Dermis microvascular lymphatic vessel endothelial cell (primary cell): ENCODE data around the gene MAP1LC3B. TPM values are rescaled to one million over a fixed set of nuclear protein-coding genes. Genes with fewer than 3 reads are reported as not detected.
"Not testable (repeated sequence)": the region's sequence is repeated elsewhere in the genome, so short reads cannot be mapped to it uniquely, and the experiment has no call there.

Experiments
- DNase-seq, 2 donors: peaks; one replicate each; pipeline versions ENCODE4 v3.0.0 to v3.0.0-alpha.2; 2010; ENCODE audit warnings: low read depth in 2 of 2
- total RNA-seq: library from RNA; depleted of rRNA; stranded (reverse); fragments of >200 nt; gene quantifications from 2 replicates; pipeline ENCODE4 v1.2.1, GENCODE V29; 2014

The MAP1LC3B gene
- total RNA-seq, 1 donor from 2014 or later: 20.9 TPM

DNA sequence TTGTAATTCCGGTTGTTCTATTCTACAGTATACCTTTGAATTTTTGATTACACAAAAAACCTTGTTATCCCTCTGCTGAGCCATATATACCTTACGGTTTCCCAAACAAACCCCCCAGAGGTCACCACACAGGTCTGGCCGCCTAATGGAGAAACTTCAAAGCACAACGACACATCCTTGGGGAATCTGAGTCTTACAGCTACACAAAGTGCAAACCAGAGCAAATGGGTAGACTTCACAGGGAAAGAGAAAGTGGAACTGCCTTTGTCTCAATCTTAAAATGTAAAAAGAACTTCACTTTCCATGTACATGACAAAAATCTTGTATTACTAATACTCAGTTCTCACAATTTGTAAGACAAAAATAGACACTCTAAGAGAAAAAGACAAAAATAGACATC lies 11.3 kb upstream of the MAP1LC3B start:
- no peak for DNase-seq

DNA sequence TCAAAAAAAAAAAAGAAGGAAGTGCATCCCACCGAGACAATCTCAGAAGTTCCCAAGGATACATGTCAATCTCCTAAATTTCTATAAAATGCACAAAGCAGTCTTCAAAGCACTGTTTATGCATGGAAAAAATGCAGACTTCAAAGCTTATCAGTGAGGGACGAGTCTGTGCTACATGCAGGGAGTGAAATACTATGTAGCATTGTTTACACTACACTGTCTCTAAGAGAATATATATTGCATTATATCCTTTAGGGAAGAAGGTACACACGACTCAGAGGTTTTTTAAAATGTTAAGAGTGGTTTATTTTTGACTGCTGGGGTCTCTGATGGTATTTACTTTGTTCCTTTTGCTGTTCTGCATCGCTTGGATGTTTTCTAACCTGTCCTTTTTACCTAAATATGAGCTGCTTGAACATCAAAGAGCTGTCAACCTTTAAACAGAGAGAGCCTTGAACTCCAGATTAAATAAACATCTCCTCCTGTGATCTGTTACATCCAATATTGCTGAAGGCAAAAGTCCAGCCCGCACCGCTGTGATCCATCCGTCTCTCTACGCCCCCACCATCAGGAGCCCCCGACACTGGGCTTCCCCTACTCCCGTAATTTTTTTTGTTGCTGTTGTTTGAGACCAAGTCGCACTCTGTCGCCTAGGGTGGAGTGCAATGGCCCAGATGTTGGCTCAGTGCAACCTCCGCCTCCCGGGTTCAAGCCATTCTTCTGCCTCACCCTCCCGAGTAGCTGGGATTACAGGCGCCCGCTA lies 9.9 kb upstream of the MAP1LC3B start:
- DNase-seq: no peak

DNA sequence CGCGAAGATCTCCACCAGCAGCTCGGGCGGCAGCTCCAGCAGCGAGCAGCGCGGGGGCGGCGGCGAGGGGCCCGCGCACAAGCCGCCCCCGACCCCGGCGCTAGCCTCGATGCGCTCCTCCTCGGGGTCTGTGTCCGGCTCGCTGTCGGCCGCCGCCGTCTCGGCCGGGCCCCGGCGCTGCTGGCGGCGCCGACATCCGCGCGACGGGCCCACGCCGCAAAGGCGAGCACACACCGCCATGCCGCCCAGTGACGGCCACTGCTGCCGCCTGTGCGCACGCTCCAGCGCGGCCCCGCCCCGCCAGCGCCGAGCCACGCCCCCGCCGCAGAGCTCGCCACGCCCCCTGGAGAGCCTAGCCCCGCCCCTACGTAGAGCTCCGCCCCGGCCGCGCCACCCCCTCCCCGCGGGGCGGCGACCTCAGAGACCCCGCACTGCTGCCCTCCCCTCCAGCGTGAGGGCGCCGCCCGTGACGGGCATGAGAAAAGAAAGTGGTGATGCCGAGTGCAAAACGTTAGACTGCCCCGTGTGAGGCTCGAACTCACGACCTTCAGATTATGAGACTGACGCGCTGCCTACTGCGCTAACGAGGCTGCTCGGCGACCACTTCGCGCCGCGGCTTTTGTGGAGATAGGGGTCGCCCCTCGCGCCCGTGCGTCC lies 8.5 kb upstream of the MAP1LC3B start, which contains the start of gene FBXO31:
TSS of gene FBXO31 (minus strand) at position 272 of the 657 bp plus-strand sequence. CDS start at position 240, 32 bp downstream.
- DNase-seq: peak; percentile 71 to 86

DNA sequence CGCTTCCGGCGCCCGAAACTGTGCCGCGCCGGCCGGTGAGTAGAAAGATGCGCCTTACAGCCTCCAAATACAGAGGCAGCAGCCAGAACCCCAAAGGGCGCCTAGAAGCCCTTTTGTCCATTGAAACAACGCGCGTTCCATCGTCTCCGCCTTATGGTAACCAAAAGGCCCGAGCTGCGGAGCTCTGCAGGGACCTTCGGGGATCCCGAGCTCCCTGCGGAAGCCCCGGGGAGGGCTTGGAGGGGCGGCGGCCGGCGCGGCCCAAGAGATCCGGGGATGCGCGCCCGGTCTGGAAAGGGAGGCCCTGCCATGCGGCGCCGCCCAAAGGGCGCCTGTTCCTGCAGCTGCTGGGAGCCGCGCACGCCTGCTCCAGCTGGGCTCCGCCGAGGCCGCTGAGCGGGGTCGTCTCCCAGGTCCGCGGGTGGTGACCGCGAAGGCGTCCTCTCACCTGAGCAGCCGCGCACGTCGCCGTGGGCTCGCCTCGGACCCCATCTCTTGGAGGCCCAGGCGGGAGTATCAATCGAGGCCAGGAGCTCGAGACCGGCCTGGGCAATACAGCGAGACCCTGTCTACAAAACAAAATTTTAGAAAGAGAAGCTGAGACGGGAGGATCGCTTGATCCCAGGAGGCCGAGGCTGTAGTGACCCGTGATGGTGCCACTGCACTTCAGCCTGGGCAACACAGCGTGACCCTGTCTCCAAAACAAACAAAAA lies 7.8 kb upstream of the MAP1LC3B start:
- no peak for DNase-seq

DNA sequence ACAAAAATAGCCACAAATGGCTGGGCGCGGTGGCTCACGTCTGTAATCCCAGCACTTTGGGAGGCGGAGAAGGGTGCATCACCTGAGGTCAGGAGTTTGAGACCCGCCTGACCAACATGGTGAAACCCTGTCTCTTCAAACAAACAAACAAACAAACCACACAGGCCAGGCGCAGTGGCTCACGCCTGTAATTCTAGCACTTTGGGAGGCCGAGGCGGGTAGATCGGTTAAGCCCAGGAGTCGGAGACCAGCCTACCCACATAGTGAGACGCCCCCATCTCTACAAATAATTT lies 7.3 kb upstream of the MAP1LC3B start:
- not testable (repeated sequence) for DNase-seq

DNA sequence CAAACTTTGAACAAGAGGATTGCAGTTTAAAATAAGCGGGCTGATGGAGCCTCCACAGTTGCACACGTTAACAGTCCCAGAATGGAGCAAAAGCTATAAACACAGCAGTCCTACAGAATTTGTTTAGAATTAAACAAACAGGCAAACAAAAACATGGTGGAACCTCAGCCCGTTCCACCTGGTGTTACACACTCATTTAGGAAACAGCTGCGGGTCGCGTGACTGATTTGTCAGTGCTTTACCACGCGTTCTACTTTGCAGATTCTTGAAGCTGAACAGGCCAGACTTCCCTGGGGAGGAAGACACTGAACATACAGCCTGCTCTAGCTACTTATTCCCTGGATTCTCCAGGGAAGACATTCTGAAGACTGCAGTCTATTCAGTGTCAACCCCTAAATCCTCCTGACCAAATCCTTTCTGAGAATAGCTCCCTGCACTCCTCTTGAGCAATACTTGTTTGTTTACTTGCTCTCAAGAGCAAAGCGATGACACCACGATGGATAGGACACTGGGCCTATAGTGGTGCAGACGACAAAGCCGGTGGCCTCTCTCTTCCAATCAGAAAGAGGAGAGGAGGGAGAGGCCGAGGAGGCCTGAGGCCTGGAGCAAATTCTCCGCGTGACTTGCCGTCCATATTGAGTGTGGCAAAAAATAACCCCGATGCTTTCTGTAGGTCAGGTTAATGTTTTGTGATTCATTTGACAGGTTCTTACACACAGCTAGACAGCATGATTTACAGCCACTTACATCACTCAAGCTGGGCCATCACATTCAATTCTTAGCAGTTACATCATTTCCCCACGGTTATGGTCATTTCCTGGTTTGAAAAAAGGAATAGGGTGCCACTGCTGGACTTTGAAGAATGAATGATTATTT lies 4.0 kb upstream of the MAP1LC3B start:
- peak; percentile 99 to 100 for DNase-seq

DNA sequence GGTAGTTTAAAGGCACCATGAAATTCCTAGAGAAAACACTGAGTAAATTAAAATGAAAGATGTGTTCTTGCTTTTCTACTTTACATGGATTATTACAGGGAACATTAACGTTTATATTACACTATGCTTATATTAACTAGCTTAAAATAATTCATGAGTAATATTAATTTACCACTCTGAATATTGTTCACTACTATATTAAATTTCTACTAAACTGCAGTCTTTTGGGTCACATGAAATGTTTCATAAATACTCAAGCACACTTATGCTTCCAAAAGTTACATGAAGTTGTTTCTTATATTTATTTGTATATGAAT lies 3.4 kb upstream of the MAP1LC3B start:
- DNase-seq: no peak

DNA sequence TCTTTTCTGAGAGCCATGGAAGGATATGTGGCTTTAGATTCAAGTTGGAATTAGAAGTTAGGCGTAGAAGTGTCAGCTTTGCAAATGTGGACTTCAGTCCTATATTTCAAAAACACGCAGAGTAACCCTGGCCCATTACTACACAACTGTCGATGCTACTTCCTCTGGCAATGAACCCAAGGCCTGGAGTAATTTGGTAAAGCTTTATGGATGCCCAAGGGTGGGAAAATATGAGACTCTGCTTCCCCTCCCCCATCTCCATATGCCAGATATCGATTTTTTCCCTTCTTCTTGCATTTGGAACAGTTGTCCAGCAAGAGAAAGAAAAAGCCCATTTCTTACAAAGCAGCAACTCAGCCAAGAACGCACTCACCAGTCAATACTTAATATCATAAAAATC lies 2.9 kb upstream of the MAP1LC3B start:
- no peak for DNase-seq

DNA sequence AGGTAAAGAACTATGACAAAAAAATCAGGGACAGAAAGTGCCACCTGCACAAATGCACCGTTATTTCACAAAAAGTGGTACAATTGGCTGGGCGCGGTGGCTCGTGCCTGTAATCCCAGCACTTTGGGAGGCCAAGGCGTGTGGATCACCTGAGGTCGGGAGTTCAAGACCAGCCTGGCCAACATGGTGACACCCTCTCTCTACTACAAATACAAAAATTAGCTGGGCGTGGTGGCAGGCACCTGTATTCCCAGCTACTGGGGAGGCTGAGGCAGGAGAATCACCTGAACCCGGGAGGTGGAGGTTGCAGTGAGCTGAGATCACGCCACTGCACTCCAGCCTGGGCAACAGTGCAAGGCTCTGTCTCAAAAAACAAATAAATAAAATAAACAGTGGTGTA lies 2.2 kb upstream of the MAP1LC3B start:
- DNase-seq: not testable (repeated sequence)

DNA sequence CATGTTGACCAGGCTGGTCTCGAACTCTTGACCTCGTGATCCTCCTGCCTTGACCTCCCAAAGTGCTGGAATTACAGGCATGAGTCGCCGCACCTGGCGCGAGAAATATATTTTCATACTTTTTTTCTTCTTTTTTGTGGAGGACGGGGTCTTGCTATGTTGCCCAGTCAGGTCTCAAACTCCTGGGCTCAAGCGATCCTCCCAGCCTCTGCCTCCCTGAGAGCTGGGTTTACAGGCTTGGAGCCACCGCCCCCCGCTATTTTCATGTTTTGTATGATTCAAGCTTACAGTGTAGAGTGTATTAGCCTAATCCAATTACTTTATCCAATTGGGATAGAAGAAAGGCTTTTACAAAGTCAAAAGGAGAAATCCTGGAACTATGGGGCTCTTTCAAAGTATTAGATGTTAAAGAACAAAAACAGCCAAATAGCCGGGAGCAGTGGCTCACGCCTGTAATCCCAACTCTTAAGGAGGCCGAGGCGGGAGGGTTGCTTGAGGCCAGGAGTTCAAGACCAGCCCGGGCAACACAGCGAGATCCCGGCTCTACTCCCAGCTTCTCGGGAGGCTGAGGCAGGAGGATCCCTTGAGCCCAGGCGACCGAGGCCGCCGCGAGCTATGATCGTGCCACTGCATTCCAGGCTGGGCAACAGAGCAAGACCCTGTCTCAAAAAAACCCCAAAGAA lies 1.4 kb upstream of the MAP1LC3B start:
- DNase-seq: no peak

DNA sequence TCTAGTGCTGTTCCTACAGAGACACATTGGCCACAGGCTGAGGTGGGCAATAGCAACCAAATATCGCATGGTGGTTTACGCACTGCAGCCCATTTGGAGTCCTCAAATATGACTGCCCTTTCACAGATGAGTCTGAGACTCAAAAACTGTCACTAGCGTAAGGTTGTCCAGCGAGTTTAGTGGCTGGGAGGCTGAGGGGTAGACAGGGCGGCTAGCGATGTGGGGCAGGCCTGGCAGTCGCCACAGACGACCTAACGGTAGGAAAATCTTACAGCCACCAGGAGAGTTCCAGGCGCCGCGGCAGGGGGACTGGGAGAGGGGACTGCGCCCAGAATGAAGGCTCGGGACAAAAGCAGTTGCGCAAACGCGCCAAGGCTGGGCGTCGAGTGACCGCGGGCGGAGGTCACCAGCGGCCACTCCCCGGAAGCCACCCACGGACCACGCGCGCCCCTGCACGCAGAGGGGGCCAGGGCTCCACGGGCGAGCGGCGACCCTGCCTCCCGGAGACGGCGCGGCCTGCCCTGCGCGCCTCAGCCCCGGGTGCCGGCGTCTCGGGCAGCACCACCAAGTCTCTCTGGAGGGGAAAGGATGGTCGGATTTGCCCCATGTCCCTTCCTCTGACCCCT lies 699 bp upstream of the MAP1LC3B start:
- no peak for DNase-seq

DNA sequence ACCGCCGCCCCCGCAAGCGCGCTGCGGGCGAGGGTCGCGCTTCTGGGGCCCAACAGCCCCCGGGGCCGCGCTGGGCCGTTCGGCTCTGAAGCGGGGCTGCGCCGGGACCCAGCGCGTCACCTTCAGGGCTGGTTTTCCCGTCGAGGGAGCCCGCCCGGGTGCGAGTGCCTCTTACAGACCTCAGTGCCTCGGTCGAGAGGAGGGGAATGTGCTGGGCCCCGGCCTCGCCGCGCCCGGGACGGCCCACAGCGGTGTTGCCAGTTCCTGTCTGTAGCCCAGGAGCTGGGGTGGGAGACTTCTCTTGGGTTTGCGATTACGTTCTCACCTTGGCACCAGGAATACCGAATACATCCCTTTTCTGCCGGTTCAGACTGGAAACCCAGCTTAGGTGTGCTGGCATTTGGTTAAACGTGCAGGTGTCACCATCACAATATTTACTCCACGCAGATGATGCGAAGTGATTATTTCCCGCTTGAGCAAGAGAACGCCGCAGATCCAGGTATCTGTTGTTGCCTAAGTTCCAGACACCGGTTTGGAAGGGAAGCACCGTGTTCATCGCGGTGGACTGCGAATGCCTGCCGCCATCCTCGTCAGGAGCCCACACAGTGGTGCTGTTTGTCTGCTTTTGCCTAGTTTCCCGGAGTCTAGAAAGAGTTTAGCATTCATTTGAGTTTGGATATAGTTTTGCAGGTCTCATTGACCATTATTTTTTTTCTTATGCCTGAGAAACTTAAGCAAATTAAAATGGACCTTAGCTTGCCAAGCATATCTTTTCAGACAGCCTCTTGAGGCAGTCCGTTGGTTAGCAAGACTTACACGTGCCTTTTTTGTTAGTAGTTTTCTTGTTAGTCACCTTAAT lies 914 bp downstream of the MAP1LC3B start:
- peak in 1 of 2 donors; percentile 52 for DNase-seq

DNA sequence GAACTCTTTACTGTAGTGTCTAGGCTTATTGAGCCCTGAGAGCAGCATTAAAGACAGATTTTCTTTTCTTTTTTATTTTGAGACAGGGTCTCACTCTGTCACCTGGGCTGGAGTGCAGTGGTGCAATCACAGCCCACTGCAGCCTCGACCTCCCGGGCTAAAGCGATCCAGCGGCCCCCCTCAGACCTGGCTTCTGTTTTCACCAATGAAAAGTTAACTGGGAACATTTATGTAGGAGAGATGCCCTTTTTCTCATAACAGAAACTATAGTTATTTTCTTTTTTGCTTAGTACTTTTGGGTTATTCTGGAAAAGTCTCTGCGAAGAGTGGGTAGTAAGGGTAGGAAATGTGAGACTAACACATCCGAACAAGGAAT lies 1.5 kb downstream of the MAP1LC3B start:
- no peak for DNase-seq

DNA sequence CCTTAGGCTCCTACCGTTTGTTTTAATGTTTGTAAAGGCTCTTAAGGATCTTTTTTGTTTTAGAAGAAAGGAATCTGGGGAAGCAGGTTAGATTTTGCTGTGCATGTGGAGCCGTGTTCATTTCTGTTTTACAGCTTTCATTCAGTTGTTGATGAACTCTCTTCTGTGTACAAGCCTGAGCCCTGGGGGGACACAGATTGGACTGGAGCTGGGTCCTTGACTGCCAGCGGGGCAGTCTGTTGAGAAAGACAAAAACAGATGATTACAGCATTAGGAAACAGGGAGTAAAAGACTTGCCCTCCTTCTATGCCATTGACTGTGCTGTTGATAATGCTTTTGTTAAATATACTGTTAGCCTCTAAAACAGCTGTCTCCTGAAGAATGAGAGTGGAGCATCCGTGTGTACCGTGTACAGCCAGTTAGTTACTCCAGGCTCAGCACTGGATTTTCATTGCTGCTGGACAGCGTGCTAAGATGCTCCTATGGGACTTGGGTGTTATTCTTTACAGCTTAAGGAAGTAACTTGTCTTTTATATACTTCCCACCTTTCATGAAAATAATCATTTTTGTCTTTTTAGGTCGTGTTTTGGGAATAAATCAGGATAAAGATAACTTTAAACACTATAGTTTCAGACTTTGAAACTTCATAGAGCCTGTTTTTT lies 3.2 kb downstream of the MAP1LC3B start:
- no peak for DNase-seq

DNA sequence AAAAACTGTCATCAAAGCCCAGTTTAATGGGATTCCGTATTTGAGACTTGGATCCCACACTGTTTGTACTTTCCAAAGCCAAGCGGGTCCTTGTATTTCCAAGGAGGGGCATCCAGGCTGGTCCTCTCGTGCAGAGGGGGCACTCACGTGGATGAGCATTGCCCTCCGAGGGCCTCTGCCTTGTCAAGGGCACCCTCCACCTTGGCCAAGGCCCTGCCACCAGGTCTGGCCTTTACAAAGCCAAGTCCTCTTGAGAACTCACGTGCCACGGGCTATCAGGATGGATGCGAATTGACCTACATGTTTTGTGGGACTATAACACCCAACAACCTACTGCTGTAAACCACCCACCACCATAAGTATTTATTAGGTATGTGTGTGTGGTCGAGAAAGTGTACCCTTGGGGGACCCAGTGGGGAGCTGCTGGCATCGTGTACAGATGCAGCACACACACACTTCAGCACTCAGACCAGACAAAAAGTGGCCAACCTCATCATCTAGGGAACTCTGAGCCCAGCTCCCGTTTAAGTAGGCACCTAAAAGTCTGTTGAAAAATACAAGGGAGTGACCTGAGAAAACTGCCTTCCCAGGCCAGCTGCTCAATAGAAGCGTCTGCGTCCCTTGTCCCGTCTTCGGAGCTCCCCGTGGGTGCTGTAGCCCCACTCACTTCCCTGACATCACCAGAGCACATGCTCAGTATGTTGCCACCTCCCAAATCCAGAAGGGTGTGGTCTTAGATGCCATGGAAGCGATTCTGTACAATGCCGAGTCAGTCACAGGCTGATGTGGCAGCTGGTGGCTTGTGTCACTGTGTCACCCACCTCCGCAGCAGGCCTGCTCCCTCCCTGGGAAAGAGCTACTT lies 12.9 kb downstream of the MAP1LC3B start:
- DNase-seq: no peak

DNA sequence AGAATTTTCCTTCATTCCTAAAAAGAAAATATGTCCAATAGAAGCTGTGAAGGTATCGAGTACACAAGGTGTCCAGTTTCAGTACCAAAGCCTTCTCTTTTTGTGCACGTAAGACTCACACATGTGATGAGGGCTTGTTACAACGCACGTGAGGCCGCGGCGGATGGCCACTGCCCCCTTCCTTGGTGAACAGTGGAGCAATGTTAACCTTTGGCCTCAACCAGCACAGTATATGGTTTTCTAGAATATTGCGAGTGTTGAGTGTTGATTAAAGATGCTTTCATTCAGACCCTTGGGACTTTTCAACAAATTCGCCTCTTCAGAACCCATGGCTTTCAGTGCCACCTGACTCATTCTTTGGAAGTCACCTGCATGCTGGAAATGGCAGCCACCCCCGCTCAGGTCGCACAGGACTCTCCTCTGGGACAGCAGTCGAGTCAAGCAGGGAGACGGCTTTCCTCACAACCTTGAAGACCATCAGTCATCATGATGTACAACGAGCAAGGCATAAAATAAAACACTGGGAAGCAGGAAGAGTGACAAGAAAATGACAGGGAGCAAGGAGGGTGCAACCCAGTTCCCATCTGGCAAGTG lies 14.5 kb downstream of the MAP1LC3B start:
- no peak for DNase-seq

DNA sequence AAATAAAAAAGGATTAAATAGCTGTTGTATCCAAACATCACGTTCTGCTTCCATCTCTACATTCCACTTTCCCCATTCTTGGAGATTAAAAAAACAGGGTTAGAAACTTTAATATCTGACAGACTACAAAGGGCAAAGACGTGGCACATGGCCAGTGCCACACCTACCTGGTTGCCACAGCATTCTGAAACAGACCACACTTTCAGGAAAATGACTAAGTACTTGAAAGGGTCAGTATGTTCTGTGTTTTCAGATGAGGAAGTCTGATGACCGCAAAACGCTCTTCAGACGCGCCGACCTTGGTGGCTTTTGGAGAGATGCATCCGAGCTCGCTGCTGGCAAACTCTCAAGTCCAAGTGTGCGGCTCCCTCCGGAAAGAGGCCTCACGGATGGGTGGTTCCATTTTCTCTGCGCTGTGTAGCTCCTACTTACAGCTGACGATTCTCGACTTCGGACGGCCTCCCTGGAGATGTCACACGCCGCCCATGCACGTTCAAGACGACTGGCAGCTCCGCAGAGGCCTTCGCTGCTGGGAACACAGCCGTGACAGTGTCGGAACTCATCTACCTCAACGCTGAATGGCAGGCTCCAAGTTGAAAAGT lies 15.5 kb downstream of the MAP1LC3B start:
- DNase-seq: peak; percentile 54 to 98

DNA sequence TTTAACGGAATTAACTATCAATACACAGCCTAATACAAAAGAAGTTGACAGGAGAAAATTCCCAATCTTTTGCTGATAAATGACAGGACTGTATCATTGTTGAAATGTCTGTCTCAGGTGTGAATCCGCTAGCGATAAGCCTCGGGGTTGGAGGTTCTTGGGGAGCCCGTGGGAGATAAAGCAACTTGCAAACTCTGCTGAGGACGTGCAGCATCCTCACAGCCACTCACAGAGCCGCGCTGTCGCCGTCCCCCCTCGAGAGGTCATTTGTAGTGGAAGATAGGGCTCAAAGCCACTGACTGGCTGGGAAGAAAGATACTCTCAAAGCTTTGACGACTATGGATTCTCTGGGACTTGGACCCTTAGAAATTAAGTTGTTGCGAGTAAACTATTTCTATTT lies 17.0 kb downstream of the MAP1LC3B start:
- DNase-seq: no peak
